Measurements from ENCODE around the gene CDH23.

DNA sequence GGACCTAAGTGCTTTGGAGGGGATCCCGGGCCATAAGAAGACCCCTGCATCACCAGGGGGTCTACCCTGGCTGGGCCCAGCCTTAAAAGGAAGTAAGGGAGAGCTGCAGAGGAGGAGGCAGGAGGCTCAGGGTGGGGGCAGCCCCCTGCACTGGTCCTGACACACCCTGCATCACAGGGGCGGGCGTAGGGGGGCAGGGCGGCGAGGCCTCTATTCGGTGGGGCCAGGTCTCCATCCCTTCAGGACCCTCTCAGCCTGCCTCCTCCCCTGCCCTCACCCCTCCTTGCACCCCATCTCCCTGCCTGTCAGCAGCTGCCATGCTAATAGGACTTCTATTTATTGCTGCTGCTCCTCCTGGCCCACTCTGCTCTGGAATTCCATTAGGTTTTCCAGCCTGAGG lies 221.5 kb downstream of the CDH23 start:
- TF ChIP-seq, protein P1, sequence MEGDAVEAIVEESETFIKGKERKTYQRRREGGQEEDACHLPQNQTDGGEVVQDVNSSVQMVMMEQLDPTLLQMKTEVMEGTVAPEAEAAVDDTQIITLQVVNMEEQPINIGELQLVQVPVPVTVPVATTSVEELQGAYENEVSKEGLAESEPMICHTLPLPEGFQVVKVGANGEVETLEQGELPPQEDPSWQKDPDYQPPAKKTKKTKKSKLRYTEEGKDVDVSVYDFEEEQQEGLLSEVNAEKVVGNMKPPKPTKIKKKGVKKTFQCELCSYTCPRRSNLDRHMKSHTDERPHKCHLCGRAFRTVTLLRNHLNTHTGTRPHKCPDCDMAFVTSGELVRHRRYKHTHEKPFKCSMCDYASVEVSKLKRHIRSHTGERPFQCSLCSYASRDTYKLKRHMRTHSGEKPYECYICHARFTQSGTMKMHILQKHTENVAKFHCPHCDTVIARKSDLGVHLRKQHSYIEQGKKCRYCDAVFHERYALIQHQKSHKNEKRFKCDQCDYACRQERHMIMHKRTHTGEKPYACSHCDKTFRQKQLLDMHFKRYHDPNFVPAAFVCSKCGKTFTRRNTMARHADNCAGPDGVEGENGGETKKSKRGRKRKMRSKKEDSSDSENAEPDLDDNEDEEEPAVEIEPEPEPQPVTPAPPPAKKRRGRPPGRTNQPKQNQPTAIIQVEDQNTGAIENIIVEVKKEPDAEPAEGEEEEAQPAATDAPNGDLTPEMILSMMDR (IDR thresholded peaks at IDR 0.05) = no peak
- no peak for TF ChIP-seq EP300 (IDR thresholded peaks at IDR 0.05; ENCODE audit: low read depth)
- TF ChIP-seq POLR2A (IDR thresholded peaks at IDR 0.05) = no peak

All from transverse colon (tissue), 3 donors.